ENCODE measurements around the gene BRK1.
A peak's percentile ranks its signal among the peaks of the same experiment; 100 is the strongest.
"Not testable (repeated sequence)": the region's sequence is repeated elsewhere in the genome, so short reads cannot be mapped to it uniquely, and the experiment has no call there.

BRK1 gene

DNA sequence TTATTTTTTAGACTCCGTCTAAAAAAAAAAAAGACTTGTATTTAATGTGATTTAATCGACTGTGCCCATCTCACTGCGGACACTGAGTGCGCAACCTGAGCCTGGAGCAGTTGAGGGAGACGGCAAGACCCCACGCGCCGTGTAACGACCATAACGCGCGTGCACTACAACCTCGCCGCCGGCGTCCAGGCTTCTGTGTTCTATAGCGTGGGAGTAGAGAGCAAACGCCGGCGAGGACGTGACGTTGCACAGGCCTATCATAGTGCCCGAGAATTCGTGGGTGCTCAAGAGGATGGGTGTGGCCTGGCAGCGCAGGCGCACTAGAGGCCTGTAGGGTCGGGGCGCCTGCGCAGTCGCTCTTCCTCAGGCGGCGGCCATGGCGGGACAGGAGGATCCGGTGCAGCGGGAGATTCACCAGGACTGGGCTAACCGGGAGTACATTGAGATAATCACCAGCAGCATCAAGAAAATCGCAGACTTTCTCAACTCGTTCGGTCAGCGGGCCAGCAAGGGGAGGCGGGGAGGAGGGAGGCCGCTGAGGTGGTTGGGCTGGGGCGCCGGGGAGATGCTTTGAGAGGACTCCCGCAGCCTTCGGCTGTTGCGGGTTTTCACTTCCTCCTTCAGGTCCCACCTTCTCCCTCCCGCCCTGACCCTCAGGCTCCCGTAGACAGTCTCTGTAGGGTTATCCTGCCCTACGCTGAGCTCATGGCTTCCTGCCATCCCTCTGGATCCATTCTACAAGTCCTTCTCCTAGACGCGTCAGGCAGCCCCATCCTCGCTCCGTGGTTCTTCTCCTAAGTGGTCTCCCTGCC lies at the start of gene BRK1:
Gene BRK1 (plus strand): TSS at position 350 of the 812 bp plus-strand sequence. CDS start 27 bp downstream, at position 377.
- DNase-seq (ENCODE audit: low spot score): peak; percentile 99
- no peak for TF ChIP-seq CTCF (IDR thresholded peaks at IDR 0.05; ENCODE audit: extremely low read depth, missing control alignments)

GRCh38 chr3:10070077-10070476 lies 45.4 kb upstream of the BRK1 start:
- not testable (repeated sequence) for DNase-seq (ENCODE audit: low spot score)

DNA sequence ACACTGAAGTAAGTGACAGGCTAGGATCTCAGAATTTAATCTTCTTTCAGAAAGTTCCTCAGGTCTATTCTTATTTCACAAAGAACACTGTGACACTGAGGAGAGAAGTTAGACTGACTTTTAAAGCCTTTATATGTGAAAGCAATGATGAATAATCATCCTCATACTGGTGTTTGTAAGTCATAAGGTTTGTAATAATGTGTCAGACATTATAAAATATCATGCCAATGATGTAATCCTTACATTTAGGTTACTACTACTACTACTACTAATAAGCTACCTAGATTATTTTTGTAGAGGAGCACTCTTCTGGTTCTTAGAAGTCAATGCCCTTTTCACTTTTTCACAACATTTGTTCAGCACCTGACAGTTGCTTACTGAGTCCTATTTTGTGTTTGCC lies 40.8 kb upstream of the BRK1 start:
- no peak for TF ChIP-seq CTCF (IDR thresholded peaks at IDR 0.05; ENCODE audit: extremely low read depth, missing control alignments)
- no peak for DNase-seq (ENCODE audit: low spot score)

DNA sequence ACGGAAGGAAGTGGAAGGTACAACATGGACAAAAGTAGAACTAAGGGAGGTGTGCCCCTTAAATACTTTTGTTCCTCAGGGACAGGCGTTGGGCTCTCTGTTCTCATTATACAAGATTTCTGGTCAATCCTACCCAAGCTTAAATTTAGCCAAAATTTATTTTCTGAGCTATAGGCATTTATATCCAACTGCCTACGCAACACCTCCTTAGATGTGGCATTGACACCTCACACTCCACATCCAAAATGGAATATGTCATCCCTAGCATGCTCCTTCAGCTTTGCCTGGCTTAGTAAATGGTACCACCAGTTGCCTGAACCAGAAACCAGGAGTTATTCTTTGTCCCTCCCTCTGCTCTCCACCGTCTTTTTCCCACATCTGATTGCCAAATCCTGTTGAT lies 33.6 kb upstream of the BRK1 start:
- no peak for TF ChIP-seq CTCF (IDR thresholded peaks at IDR 0.05; ENCODE audit: extremely low read depth, missing control alignments)
- no peak for DNase-seq (ENCODE audit: low spot score)

DNA sequence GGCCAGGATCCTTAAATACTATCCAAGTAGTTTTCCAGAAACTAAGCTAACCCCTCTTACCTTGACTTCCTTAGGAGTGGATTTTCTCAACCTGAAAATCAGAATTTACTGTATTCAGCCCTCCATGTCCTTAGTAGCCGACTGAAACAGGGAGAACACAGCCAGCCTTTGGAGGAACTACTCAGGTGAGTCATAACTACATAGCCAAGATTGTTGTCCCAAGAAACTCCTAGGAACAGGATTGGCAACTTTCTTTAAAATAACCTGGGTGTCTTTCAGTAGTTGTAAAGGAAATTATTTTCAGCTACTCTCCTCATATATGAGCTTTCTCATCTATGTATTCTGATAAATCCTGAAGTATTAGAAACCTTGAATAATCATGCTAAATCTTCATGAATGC lies 29.7 kb upstream of the BRK1 start:
- no peak for DNase-seq (ENCODE audit: low spot score)
- TF ChIP-seq CTCF (IDR thresholded peaks at IDR 0.05; ENCODE audit: extremely low read depth, missing control alignments): no peak

GRCh38 chr3:10088256-10088655 lies 27.2 kb upstream of the BRK1 start:
- no peak for DNase-seq (ENCODE audit: low spot score)
- no peak for TF ChIP-seq CTCF (IDR thresholded peaks at IDR 0.05; ENCODE audit: extremely low read depth, missing control alignments)

- TF ChIP-seq CTCF (IDR thresholded peaks at IDR 0.05; ENCODE audit: extremely low read depth, missing control alignments): no peak
- no peak for DNase-seq (ENCODE audit: low spot score)
Observed at GRCh38 chr3:10090179-10090578, 25.3 kb upstream of the BRK1 start.

GRCh38 chr3:10090774-10091173 lies 24.7 kb upstream of the BRK1 start:
- not testable (repeated sequence) for DNase-seq (ENCODE audit: low spot score)

GRCh38 chr3:10091387-10091786 lies 24.1 kb upstream of the BRK1 start:
- not testable (repeated sequence) for DNase-seq (ENCODE audit: low spot score)

Measured in GM20000 (cell line).